Adrenal gland (tissue), 12 donors: ENCODE measurements around the gene KLF9. TPM values are rescaled to one million over a fixed set of nuclear protein-coding genes. Genes with fewer than 3 reads are reported as not detected.

Source experiments
- DNase-seq, 7 donors: peaks; one replicate each; pipeline ENCODE4 v3.0.0-alpha.2; 2019 to 2020
- H3K27ac ChIP-seq, 5 donors: fragments of 200-600 bp; sonication (generic) in 4 of 5; 1 replicate in 3 of 5; 2 replicates in 2 of 5; pipeline versions ENCODE4 v1.5.1 to v1.8.0; 2016 to 2020; ENCODE audit warnings: mild to moderate bottlenecking in 1 of 5
- H3K27me3 ChIP-seq: fragments of 200-600 bp; 2 replicates; pipeline ENCODE4 v1.8.0; 2021
- H3K36me3 ChIP-seq, 2 donors: fragments of 200-600 bp; replicated peaks in 1 of 2; 1 replicate in 1 of 2; 2 replicates in 1 of 2; pipeline versions ENCODE4 v1.5.1 to v1.8.0; 2018 to 2022
- H3K4me1 ChIP-seq, 2 donors: fragments of 200-600 bp; replicated peaks in 1 of 2; 1 replicate in 1 of 2; 2 replicates in 1 of 2; pipeline versions ENCODE4 v1.5.1 to v1.8.0; 2018 to 2021
- H3K4me3 ChIP-seq, 4 donors: fragments of 200-600 bp; sonication (generic) in 3 of 4; one replicate each; pipeline ENCODE4 v1.5.1; 2016 to 2018
- H3K9me3 ChIP-seq, 3 donors: fragments of 200-600 bp; sonication (generic) in 1 of 3; replicated peaks in 1 of 3; 1 replicate in 2 of 3; 2 replicates in 1 of 3; pipeline versions ENCODE4 v1.5.1 to v1.8.0; 2016 to 2021
- CTCF ChIP-seq, 6 experiments: fragments of 450-650 bp in 4 of 6; fragments of 200-600 bp in 2 of 6; sonication (generic) in 1 of 6; IDR thresholded peaks; 1 replicate in 5 of 6; 2 replicates in 1 of 6; pipeline versions ENCODE4 v1.5.1 to v1.8.0; 2016 to 2021; ENCODE audit warnings: antibody characterized with exemption in 6 of 6, mild to moderate bottlenecking in 2 of 6, moderate library complexity in 1 of 6
- POLR2A ChIP-seq, 2 donors: fragments of 450-650 bp; IDR thresholded peaks; one replicate each; pipeline ENCODE4 v1.6.1; 2017; ENCODE audit warnings: antibody characterized with exemption in 2 of 2, mild to moderate bottlenecking in 2 of 2, moderate library complexity in 1 of 2
- WGBS, 4 donors: extraction: QIAGEN DNeasy Blood & Tissue Kit in 2 of 4; methylation state at CpG; one replicate each; pipeline versions ENCODE4 v1.1.5 to v1.1.7; 2013 to 2017; 5-methylcytosine and 5-hydroxymethylcytosine counted together
- intact Hi-C, 2 donors: fragments of 100-400 bp; cut with DNase I; formaldehyde crosslinking; loops; one replicate each; pipeline versions ENCODE4 v1.14.1 to v1.15.0; 2022 to 2023
- polyA plus RNA-seq, 3 donors: library from polyadenylated mRNA; stranded (reverse); fragments of 200-250 nt in 2 of 3; fragments of 350-450 nt in 1 of 3; fragmentation: Illumina TruSeq in 1 of 3; extraction: RNeasy Lipid Tissue Mini Kit (QIAGEN cat#74804) in 1 of 3; gene quantifications; one replicate each; pipeline ENCODE4 v1.2.3, GENCODE V29; 2013 to 2014
- total RNA-seq, 9 donors: library from RNA; depleted of rRNA in 4 of 9; stranded (reverse); fragments of >200 nt in 4 of 9; fragments of 120-200 nt in 1 of 9; fragmentation: NEBNext Ultra II Directional in 1 of 9; extraction: Animal tissue kit (Norgen Biotek cat#: 25700) in 1 of 9; gene quantifications; one replicate each; pipeline versions ENCODE4 v1.1.0 to v1.2.4, GENCODE V29; 2013 to 2023
- donor health status: healthy with polysubstance abuse.
- donor health status: Bipolar disorder and iron deficiency.
- donor health status: DM: yes; HTN: yes; CAD: no.
- donor health status: DM: no; HTN: no; CAD: no.
- donor health status: DM: no; HTN: no; CAD: no.
- donor health status: DM: yes; HTN: yes; CAD: no.

KLF9 gene
- total and polyA plus RNA-seq, 12 donors = 2.2 to 80.7 (median 38.7) TPM

GRCh38 chr9:70457235-70457634, 42.8 kb upstream of the KLF9 start:
- Histone ChIP-seq H3K9me3 (no peaks in the 10 kb centered on the region), H3K36me3 (no peaks in the 10 kb centered on the region), H3K4me3 (no peak overlapping the region), H3K27me3 (no peaks in the 10 kb centered on the region), H3K4me1 (no peaks in the 10 kb centered on the region), H3K27ac (no peak overlapping the region)
- no peak for DNase-seq
- TF ChIP-seq CTCF (IDR thresholded peaks at IDR 0.05) (no peak), POLR2A (IDR thresholded peaks at IDR 0.05) (no peak)
- intact Hi-C loops = no loop called here

- no peak overlapping the region for H3K4me3 ChIP-seq
- H3K27ac ChIP-seq = no peak overlapping the region
- H3K9me3 ChIP-seq = no peaks in the 10 kb centered on the region
- 79 to 84% (median 81%) methylated on average over 7 of the region's 7 CpGs for WGBS, 4 donors
- no peaks in the 10 kb centered on the region for H3K4me1 ChIP-seq
- TF ChIP-seq CTCF (IDR thresholded peaks at IDR 0.05) = no peak
- TF ChIP-seq POLR2A (IDR thresholded peaks at IDR 0.05) = no peak
- DNase-seq = no peak
- no peaks in the 10 kb centered on the region for H3K27me3 ChIP-seq
- intact Hi-C loops = no loop called here
- no peaks in the 10 kb centered on the region for H3K36me3 ChIP-seq
Measured at GRCh38 chr9:70455993-70456704, 41.7 kb upstream of the KLF9 start.

GRCh38 chr9:70452365-70452764, 37.9 kb upstream of the KLF9 start:
- Histone ChIP-seq H3K27me3 (no peaks in the 10 kb centered on the region), H3K36me3 (no peaks in the 10 kb centered on the region), H3K4me3 (no peak overlapping the region), H3K9me3 (no peaks in the 10 kb centered on the region), H3K27ac (no peak overlapping the region), H3K4me1 (no peaks in the 10 kb centered on the region)
- WGBS, 4 donors = 90 to 98% (median 94%) methylated on average over 3 of the region's 3 CpGs
- TF ChIP-seq CTCF (IDR thresholded peaks at IDR 0.05) (no peak), POLR2A (IDR thresholded peaks at IDR 0.05) (no peak)
- no peak for DNase-seq
- intact Hi-C loops = no loop called here

- no peaks in the 10 kb centered on the region for H3K27me3 ChIP-seq
- WGBS, 4 donors = 79 to 91% (median 85%) methylated on average over 5 of the region's 5 CpGs
- H3K4me1 ChIP-seq = no peaks in the 10 kb centered on the region
- DNase-seq = no peak
- no peaks in the 10 kb centered on the region for H3K36me3 ChIP-seq
- H3K9me3 ChIP-seq = no peaks in the 10 kb centered on the region
- TF ChIP-seq CTCF (IDR thresholded peaks at IDR 0.05) (no peak), POLR2A (IDR thresholded peaks at IDR 0.05) (no peak)
- intact Hi-C loops = no loop called here
- no peak overlapping the region for H3K4me3 ChIP-seq
- no peak overlapping the region for H3K27ac ChIP-seq
Measured at GRCh38 chr9:70451765-70452164, 37.3 kb upstream of the KLF9 start.
